ENCODE results near the gene COX8C.
"Not testable (repeated sequence)": the region's sequence is repeated elsewhere in the genome, so short reads cannot be mapped to it uniquely, and the experiment has no call there.

COX8C gene

GRCh38 chr14:93369713-93370266, 22.8 kb downstream of the COX8C start:
- no peak for DNase-seq (ENCODE audit: low read depth in 2 of 2)

GRCh38 chr14:93375673-93376156, 28.7 kb downstream of the COX8C start:
- no peak for DNase-seq (ENCODE audit: low read depth in 2 of 2)

GRCh38 chr14:93379831-93380230, 32.8 kb downstream of the COX8C start:
- DNase-seq (ENCODE audit: low read depth in 2 of 2): no peak

GRCh38 chr14:93381644-93382043, 34.7 kb downstream of the COX8C start:
- DNase-seq (ENCODE audit: low read depth in 2 of 2): no peak

- DNase-seq (ENCODE audit: low read depth in 2 of 2): not testable (repeated sequence)
These were observed 37.3 kb downstream of the COX8C start for GRCh38 chr14:93384256-93384655.

GRCh38 chr14:93395231-93395630, 48.2 kb downstream of the COX8C start:
- no peak for DNase-seq (ENCODE audit: low read depth in 2 of 2)

GRCh38 chr14:93396456-93396855, 49.5 kb downstream of the COX8C start:
- no peak for DNase-seq (ENCODE audit: low read depth in 2 of 2)

Data from stimulated activated CD8-positive, alpha-beta memory T cell treated with anti-CD3 and anti-CD28 coated beads, Interleukin-7, amount 100 ng/mL, for 4 hours (primary cell).